ENCODE measurements around the gene PCSK5.

The PCSK5 gene

DNA sequence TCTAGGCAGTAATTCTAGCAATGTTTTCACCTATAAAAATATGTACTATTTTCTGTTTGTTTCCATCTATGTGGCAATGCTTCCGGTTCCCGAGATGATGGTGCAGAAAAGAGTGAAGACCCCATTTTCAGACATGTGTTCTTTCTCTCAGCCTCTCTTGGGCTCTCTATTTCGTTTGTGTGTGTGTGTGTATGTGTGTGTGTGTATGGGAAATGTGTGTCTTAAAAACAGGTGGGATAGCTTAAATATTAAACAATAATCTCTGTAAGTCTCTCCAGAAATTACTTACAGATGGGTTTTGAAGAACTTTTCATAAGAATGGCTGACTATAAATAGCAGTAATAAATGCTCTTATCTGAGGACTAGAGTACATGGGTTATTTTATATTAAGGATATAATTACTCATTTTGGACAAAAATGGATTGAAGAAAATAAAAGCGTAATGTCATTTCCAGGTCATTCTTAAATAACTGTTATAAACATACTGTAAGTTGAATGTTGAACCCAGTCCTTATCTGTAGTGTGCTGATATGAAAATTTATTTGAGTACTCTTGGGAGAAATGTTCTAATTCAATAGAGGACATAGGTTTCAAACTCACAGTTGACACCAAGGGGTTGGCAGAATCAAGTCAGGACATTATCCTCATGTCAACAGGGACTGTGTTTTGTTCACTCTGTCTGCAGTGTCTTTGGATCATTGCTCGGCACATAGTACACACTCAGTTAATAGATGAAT lies 31.1 kb downstream of the PCSK5 start:
- DNase-seq (ENCODE audit: low spot score) = no peak

DNA sequence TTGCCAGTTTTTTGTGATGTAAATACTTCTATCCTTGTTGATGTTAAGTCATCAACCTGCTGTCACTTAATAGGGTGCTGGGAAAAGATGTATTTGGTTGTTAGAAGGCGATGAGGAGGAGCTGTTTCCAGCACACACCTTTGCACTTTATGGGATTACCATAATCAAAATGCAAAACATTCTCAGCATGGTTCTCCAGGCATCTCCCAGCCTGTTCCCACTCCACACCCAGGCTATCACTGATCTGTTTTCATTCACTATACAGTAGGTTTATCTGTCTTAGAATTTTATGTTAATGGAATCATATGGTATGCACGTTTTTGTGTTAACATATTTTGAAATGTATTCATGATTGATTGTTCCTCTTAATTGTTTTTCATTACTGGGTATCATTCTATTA lies 35.9 kb downstream of the PCSK5 start:
- DNase-seq (ENCODE audit: low spot score) = no peak

DNA sequence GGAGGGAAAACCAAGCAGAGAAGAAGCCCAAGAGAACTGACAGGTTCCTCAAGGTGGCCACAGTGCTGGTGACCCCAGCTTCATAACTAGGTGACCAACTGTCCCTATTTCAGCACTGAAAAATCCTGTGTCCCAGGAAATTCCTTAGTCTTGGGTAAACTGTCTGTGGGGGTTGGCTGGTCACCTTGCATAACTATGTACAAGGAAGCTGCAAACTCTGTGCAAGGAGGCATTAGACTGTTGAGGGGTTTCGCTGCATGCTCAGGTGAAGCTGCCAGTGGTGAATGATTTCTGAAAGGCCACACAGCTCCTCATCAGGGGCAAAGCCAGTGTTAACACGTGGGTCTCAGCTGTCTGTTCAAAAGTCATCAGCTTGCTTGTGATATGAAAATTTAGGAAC lies 36.9 kb downstream of the PCSK5 start:
- DNase-seq (ENCODE audit: low spot score) = no peak

DNA sequence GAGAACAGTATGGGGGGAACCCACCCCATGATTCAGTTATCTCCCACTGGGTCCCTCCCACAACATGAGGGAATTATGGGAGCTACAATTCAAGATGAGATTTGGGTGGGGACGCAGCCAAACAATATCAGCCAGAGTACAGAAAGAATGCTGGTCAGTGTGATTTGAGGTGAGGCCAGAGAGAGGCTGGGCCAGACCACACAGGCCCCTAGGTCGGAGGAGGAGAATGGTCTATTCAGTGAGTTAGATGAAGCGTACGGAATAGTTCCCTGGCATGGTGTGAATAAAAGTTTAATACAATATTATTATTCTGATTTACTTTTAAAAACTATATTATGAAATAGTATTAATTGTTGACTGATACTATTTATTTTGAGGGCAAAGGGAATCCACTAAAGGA lies 39.7 kb downstream of the PCSK5 start:
- DNase-seq (ENCODE audit: low spot score) = no peak

DNA sequence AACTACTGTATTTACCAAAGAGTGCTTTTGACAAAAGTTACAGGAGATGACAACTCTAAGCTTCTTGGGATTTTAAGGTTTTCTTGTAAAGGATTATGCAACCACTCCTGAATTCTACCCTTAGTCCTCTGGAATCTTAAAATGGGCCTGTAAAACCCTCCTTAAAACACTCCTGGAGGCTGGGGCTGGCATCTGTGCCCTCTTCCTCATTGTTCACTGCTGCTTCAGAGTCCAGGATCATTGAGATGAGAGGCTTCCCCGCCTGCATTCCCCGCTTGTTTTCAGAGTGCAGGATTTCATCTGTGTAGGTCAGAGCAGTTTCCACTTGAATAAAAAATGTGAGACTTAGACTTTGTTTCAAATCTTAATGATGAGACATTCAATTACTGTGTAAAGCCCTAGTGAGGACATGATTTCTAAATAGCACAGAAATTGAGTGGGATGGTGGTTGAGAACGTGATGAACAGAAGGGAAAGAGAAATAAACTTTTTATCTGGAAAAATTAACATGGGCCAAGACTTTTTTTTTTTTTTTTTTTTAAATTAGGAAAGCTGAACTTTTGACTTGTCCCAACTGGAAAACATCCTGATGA lies 40.4 kb downstream of the PCSK5 start:
- DNase-seq (ENCODE audit: low spot score) = no peak

DNA sequence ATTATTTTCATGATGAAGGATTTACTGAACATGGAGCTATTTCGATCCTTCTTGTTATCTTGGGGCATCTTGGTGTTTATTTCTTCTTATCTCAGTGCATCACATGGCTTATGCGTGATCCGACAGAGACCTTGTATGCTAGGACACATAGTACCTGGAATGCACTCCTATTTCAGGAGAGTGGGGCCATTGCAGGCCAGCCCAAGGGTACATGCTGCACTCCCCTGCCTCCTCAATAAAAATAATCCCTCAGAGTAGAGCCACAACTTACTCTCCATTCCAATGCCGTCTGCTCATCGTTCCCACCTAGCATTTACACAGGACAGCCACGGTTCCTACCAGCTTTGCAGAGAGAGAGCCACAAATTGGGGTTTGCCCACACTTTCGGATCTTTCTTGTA lies 43.5 kb downstream of the PCSK5 start:
- DNase-seq (ENCODE audit: low spot score) = no peak

DNA sequence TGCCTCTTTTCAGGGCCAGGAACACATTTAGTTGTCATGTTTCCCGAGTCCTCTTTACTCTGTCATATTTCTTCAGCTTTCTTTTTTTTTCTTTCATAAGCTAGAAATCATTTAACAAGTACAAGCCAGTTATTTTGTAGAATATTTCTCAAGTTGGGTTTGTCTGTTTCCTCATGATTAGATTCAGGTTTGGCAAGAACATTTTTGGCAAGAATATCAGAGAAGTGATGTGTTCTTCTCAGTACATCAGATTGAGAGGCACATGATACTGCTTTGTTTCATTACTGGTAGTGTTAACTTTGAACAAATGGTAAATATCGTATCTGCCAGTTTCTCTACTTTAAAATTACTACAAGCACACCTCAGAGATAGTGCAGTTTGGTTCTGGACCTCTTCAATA lies 45.1 kb downstream of the PCSK5 start:
- DNase-seq (ENCODE audit: low spot score) = no peak

DNA sequence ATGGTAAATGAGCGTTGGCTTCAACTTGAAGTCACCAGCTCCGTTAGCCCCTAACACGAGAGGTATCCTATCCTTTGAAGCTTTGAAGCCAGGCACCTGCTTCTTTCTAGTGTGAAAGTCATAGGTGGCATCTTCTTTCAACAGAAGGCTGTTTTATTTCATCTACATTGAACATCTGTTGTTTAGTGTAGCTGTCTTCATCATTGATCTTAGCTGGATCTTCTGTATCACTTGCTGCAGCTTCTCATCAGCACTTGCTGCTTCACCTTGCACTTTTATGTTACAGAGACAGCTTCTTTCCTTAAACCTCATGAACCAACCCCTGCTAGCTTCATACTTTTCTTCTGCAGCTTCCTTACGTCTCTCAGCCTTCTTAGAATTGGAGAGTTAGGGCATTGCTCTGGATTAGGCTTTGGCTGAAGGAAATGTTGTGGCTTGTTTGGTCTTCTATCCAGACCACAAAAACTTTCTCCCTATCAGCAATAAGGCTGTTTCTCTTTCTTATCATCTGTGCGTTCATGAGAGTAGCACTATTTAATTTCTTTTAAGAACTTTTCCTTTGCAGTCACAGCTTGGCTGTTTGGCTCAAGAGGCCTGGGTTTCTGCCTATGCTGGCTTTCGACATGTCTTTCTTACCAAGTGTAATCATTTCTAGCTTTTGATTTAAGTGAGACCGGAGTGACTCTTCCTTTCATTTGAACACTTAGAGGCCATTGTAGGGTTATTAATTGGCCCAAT lies 47.2 kb downstream of the PCSK5 start:
- DNase-seq (ENCODE audit: low spot score) = no peak

DNA sequence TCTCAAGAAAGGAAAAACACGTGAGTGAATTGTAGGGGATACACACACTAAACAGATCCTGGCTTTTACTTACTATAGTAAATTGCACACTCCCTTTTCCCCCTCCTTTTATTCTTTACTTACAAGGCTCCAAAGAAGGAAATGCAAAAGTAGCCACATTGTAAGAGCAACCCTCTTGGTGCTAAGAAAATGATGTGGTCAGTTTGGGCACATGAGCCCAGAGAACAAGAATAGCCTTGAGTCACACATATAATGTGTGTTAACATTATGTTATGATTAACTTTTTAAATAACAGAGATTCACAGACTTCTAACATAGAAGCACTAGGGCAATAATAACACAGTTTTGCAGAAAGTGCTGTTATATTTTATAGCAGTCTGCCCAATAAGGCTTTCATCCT lies 48.5 kb downstream of the PCSK5 start:
- no peak for DNase-seq (ENCODE audit: low spot score)

DNA sequence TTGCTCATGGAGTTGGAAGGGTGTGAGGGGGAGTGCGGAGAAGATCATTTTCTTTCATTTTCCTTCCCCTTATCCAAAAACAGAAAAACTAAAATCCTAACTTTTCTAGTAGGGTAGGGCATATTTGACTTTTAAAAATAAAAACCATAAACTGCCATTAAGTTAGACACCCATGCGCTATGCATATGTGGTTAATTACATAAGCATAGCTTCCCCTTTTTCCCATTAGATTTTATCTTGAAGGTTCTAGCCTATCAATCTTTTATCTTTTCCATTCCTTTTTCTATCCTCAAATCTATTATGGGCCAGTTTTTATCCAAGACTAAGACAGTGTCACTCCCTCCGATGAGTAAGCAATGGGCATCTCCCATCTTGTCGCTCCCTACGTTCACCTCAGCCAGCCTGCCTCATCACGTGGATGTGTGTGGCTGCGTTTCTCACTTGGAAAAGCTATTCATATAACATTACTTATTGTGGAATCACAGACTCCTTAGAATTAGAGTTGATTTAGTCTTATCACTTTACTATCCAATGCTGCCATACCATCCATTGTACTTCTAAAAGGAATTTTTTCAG lies 49.2 kb downstream of the PCSK5 start:
- no peak for DNase-seq (ENCODE audit: low spot score)

DNA sequence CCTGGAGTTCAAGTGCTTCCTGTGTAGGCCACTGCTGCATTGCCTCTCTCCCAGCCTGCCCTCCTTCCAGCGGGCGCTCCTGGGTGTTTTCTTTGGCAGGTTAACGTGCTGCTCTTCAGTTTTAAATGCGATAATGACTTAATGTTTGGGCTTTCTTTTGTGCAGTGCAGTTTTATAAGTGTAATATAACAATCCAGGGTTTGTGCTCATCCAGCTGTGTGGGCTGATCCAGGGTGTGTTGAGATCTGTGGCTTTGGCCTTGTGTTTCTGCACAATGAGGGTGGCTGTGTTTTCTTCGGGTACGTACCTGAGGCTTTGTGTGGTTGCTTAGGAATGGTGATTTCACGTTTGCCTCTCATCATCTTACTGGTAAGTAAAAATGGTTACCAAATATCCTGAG lies 50.6 kb downstream of the PCSK5 start:
- no peak for DNase-seq (ENCODE audit: low spot score)

DNA sequence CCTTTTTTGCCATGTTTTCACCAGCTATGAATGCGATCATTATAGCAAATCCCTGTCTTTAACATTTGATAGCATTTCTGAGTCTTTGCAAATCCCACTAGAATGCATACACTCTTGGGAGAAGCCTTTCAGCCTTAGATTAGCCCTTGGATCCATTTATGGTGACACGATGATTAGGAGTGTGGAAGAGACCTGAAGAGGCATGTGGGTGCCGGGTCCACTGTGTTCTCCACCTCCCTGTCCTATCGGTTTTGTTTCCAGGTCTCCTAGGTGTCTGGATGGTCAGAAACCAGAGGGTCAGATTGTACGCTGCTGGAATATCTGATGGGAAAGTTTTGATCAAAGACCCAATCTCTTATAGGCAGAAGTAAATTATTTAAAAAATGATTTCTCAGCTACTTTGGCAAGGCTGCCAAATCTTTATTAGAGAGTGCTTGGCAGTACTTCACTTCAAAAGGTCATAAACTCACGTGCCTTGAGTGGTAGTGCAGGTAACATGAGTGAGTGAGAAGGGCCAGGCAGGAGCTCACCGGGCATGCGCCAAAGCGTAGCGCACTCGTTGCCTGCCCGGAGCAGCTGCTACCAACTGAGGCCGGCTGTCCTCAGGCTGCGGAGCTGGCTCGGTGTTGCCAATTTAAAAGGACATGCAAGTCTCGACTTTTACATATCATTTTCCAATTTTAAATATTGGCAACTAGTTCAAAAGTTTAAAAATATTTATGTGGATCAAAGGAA lies 51.3 kb downstream of the PCSK5 start:
- DNase-seq (ENCODE audit: low spot score) = no peak

DNA sequence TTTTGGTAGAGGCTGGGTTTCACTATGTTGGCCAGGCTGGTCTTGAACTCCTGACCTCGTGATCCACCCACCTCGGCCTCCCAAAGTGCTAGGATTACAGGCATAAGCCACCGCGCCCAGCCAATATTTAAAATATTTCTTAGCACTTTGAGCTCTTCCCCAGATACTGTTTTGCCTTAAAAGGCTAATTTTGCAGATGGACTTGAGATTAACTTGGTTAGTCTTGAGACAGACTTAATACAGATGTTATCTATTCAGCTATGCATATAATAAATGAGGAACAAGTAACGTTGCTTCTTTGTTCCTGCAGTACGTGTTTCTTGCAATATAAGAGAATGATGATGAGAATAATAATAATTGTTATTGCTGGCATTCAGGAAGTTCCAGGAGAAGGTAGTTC lies 56.3 kb downstream of the PCSK5 start:
- DNase-seq (ENCODE audit: low spot score) = no peak

DNA sequence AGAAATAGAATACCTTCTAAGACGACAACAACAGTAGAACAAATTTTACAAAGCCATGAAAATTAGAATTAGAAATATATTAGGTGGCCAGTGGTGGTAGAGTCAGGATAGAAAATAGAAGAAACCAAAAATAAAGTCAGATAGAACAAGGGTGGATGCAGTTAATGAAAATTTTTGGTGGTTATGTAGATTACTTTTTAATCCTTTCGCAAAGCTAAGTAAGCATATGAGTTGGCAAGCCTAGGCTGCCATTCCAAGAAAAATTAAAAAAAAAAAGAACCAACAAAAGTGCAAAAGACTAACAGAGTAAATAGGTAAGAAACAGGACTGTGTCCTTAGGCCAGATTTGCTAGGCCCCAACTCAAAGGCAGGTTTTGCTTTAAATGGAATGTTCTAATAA lies 56.8 kb downstream of the PCSK5 start:
- no peak for DNase-seq (ENCODE audit: low spot score)

DNA sequence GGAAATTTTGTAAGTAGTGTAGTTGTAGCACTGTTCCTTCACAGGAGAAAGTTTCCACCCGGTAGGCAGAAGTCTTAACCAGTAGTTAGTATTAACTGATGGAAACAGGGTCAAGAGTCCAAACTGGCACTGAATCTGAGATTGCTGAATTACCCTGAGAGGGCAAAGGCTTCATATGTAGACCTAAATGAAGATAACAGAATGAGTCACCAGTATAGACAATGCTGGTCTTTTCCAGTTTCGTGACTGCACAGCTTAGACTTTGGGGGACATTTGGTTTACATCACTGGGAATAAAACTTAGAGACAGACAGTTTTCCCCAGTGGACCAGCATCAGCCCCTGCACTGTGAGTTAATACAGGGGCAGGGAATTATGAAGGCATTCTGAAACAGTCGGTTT lies 60.5 kb downstream of the PCSK5 start:
- DNase-seq (ENCODE audit: low spot score) = peak; percentile 4

DNA sequence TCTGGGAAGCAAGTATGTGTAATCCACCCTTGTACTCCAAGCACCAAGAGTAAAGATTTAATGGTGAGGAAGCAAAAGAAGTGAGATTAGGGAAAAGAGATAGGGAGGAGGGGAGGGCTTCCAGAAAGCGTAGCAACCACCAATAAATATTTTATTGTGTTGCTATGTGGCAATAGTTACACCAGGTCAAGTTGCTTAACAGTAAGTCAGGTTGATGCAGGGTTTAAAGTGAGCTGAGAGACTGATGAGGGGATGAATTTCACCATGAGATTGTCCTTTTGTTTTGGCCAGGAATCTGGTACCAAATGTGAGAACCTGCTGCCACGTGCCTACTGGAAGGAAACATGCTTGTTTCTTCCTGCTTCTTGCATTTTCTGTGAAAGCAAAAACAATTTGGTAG lies 62.7 kb downstream of the PCSK5 start:
- no peak for DNase-seq (ENCODE audit: low spot score)

DNA sequence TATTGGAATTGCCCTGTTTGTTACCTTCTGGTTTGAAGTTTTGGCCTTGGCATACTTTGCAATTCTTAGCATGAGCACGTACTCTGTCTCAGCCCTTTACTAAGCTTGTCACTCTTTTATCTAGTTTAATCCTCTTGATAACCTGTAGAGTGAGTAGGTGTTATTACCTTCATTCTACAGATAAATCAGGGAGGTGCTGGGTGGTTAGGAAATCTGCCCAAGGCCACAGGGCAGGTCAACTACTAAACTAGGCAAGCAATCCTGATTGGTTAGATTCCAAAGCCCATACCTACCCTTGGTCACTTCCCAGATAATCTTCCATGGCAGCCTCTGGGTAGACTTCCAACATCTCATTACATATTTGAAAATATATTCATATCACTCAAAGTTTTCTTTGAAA lies 65.7 kb downstream of the PCSK5 start:
- DNase-seq (ENCODE audit: low spot score) = no peak

DNA sequence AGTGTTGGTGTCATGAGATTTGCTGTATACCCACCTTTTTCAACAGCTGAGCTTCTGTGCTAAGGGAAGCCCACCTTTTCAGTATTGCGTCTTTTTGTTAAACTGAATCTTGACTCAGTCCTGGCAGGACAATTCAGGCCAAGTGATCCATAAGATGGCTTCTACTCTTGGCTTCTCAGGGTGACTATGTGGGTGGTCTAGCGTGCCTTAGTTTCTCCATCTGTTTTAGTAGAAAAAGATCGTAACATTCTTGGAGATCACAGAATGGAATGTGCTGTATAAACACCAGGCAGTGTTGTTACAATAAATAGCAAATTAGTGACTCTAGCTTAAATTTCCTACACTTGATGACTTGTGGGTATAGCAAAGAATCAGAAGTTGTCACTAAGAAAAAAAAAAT lies 66.6 kb downstream of the PCSK5 start:
- DNase-seq (ENCODE audit: low spot score) = no peak

DNA sequence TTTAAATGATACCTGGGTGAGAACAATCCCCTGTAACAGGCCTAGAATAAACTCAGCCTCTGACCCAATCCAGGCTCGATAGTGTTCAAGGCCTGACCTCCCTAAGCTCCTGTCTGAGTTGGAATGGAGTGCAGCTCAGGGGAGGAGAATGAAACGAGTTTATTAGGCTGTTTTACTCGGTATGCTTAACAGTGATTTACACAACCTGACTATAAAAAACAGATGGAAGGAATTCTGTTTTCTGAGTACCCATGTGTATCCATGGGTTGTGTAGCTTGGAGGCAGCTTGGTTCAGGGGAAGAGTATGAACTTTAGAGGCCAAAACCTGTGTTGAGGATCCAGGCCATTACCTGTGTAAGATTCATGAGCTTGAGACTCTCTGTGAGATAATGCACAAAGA lies 67.8 kb downstream of the PCSK5 start:
- no peak for DNase-seq (ENCODE audit: low spot score)

DNA sequence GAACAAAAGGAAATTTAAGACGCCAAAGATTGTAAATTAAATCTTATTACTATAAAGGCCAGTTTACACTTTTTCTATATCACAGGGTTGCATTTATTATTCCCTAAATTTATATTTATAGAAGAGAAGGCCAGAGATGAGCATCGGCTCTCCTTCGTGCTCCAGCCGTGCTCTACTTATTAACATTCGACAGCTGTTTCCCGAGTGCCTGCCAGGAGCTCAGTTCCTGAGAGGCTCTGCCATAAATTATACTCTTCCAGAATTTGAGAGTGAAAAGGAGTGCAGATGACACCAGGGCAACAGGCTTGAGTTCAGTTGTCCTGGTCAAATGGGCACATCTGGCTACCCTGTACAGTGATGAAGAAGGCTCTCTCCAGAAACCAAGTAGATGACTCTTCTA lies 70.1 kb downstream of the PCSK5 start:
- no peak for DNase-seq (ENCODE audit: low spot score)

DNA sequence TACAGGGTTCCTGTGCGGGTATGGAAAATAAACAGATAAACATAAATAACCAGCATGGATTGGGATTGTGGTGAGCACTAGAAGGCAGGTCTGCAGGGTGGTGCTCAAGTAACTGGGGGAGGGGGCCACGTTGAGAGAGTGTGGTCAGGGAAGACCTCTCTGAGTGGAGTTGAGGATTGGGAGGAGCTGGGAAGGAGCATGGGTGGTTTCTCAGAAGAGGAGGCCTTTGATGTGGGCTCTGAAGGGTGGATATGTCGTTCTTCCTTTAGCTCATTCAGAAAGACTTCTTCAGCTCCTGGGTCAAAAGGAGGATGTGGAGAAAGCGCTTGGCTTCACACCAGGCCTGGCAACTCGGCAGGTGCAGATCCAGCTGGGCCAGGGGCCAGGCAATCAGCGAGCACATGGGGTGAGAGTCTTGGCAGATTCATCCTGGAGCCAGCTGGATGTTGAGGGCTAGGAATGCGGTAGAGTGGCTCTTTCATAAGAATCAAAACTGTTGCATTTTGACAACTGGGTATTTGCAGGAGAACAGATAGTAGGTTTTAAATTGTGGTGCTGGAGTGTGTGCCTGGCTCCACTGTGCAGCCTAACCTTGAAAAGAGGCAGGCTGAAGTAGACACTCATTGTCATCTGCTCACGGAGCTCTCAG lies 71.7 kb downstream of the PCSK5 start:
- no peak for DNase-seq (ENCODE audit: low spot score)

DNA sequence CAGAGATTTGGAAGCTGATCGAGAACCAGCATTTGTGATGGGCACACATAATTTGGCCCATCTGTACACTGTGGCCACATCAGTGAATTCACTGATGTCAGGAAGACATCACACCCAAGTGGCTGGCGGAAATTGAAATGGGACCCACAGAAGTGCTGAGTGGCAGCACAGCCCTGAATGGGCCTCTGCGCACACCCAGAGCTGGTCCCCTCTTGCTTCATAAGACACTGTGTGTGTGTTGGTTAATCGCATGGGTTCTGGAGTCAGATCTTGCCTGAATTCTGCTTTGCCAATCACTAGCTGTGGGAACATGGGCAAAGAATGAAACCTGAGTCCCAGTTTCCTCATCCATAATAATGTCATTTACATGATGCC lies 72.2 kb downstream of the PCSK5 start:
- no peak for DNase-seq (ENCODE audit: low spot score)

All from kidney capillary endothelial cell (primary cell).